ENCODE results near the gene TBX18. TPM values are rescaled to one million over a fixed set of nuclear protein-coding genes. Genes with fewer than 3 reads are reported as not detected.

The TBX18 gene
- total and polyA plus RNA-seq, 9 of the 15 experiments (the other 6 are each of a cell fraction or from before 2014, with no cell fraction given): 4.0 to 36.1 (median 20.7) TPM

DNA sequence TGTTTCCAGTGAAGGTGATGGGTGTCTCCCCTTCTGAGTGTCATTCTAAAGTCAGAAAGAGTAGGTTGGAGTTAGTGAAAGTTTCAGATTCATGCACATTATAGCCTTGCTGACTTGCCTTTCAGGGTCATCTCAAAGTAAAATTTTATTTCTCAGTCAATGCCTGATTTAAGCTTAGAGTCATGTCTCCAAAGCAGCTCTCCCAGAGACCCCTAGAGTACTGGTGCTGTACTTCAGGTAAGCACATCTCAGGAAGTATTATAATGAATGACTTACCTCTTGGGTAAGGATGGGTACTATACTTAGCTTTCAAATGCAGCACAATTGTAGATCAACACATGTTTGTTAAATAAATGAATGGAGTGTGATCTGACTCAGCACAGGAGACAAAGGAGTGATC lies 116.0 kb downstream of the TBX18 start:
- Histone ChIP-seq H4K20me1 (replicated peaks; ENCODE audit: control insufficient read depth, insufficient read depth, low read length) (no peaks in the 10 kb centered on the region), H3K9me1 (ENCODE audit: control insufficient read depth, insufficient read depth, low read length) (no peaks in the 10 kb centered on the region), H3K9ac (ENCODE audit: insufficient read depth in 1 of 2, low read depth in 2 of 2, low read length in 2 of 2) (no peak overlapping the region), H3K27me3 (ENCODE audit: control insufficient read depth in 2 of 2, insufficient read depth in 2 of 2, low read length in 2 of 2) (no peaks in the 10 kb centered on the region; a peak in 1 of 5 replicates), H3K27ac (ENCODE audit: extremely low read depth, low read depth, low read length) (no peak overlapping the region), H3K4me2 (ENCODE audit: insufficient read depth, low read length) (no peak overlapping the region), H2AFZ (ENCODE audit: low read depth, low read length) (no peak overlapping the region), H3K79me2 (ENCODE audit: control insufficient read depth, insufficient read depth, low read length) (no peaks in the 10 kb centered on the region), H3K36me3 (ENCODE audit: control insufficient read depth, insufficient read depth, low read length) (no peaks in the 10 kb centered on the region), H3K4me1 (replicated peaks in 1 of 2; ENCODE audit: control insufficient read depth in 2 of 2, insufficient read depth in 2 of 2, low read length in 2 of 2) (no peaks in the 10 kb centered on the region), H3K9me3 (replicated peaks; ENCODE audit: control insufficient read depth, insufficient read depth, low read depth, low read length) (no peaks in the 10 kb centered on the region; the same call in 1 of the 2 replicates), H3K4me3 (no peak overlapping the region)
- no peak for FAIRE-seq
- ChIA-PET POLR2A (no interaction called here), CTCF (ENCODE audit: low intra/inter-chr PET ratio) (no interaction called here)
- in situ Hi-C loops (cut with MboI) (no loop called here), intact Hi-C loops (cut with micrococcal nuclease) (no loop called here)
- no TSS peak for BruUV-seq (replicated peaks)
- TF ChIP-seq CHD2 (IDR thresholded peaks at IDR 0.05; ENCODE audit: low read depth, low read length) (no peak), ADNP (tag; IDR thresholded peaks at IDR 0.05) (no peak), ZBTB7A (IDR thresholded peaks at IDR 0.05; ENCODE audit: borderline replicate concordance, control insufficient read depth, low read depth, low read length) (no peak), ZBED1 (IDR thresholded peaks at IDR 0.05) (no peak), HIVEP1 (CRISPR knock-in tag; IDR thresholded peaks at IDR 0.05) (no peak)
- TF ChIP-seq, protein P1, sequence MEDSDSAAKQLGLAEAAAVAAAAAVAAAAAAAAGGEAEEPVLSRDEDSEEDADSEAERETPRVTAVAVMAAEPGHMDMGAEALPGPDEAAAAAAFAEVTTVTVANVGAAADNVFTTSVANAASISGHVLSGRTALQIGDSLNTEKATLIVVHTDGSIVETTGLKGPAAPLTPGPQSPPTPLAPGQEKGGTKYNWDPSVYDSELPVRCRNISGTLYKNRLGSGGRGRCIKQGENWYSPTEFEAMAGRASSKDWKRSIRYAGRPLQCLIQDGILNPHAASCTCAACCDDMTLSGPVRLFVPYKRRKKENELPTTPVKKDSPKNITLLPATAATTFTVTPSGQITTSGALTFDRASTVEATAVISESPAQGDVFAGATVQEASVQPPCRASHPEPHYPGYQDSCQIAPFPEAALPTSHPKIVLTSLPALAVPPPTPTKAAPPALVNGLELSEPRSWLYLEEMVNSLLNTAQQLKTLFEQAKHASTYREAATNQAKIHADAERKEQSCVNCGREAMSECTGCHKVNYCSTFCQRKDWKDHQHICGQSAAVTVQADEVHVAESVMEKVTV (CRISPR knock-in tag; IDR thresholded peaks at IDR 0.05): no peak
- no peak for DNase-seq (ENCODE audit: extremely low read depth in 1 of 4, low spot score in 3 of 4)
- ATAC-seq: no peak
